ENCODE data around the gene TRMU.

GRCh38 chr22:46292173-46292572, 43.3 kb upstream of the TRMU start:
- TF ChIP-seq CTCF (IDR thresholded peaks at IDR 0.05) (no peak), REST (IDR thresholded peaks at IDR 0.05; ENCODE audit: insufficient read depth in 1 of 2, low read depth in 2 of 2, low read length in 1 of 2) (no peak), SIN3A (IDR thresholded peaks at IDR 0.05; ENCODE audit: borderline replicate concordance, insufficient read depth, low read depth, low read length) (no peak)
